AG04450 (cell line): Measurements from ENCODE around the gene SIM2. TPM values are rescaled to one million over a fixed set of nuclear protein-coding genes. Genes with fewer than 3 reads are reported as not detected.

Source experiments
- CTCF ChIA-PET: fragments of 300-600, 350-600 bp; formaldehyde crosslinking; extraction: SDS; loops from one replicate; lab custom pipeline; 2022; ENCODE audit warnings: antibody characterized with exemption, inconsistent platforms; lab: Charles Lee
- POLR2A ChIA-PET: fragments of 350-600 bp; formaldehyde crosslinking; extraction: SDS; loops from one replicate; lab custom pipeline; 2021; ENCODE audit warnings: antibody characterized with exemption, inconsistent platforms; lab: Yijun Ruan, JAX
- DNase-seq: peaks from one replicate; pipeline ENCODE4 v3.0.0-alpha.2; 2011; ENCODE audit warnings: low read depth, low spot score
- H3K27ac ChIP-seq: one replicate; pipeline ENCODE4 v1.5.1; 2012; ENCODE audit warnings: low read depth, low read length, control low read depth
- H3K27me3 ChIP-seq: one replicate; pipeline ENCODE4 v1.6.0; 2012; ENCODE audit warnings: low read length; ENCODE audit not compliant: control insufficient read depth, insufficient read depth
- H3K4me3 ChIP-seq: 2 replicates; pipeline ENCODE4 v1.5.1; 2011; ENCODE audit warnings: mild to moderate bottlenecking, low read depth, low read length, control low read depth
- H3K9me3 ChIP-seq: 2 replicates; pipeline ENCODE4 v1.5.1; 2012; ENCODE audit warnings: low read length; ENCODE audit not compliant: control insufficient read depth, insufficient read depth
- polyA plus RNA-seq: library from polyadenylated mRNA; depleted of rRNA; stranded (reverse); fragments of >200 nt; gene quantifications from 2 replicates; pipeline ENCODE4 v1.2.3, GENCODE V29; 2011
- TF ChIP-seq, protein P1 (sequence below): IDR thresholded peaks from 2 replicates; pipeline ENCODE4 v1.5.1; 2011; ENCODE audit warnings: low read depth, low read length, control low read depth, inconsistent platforms

Gene SIM2
- polyA plus RNA-seq, 1 experiment = 0.46 TPM

DNA sequence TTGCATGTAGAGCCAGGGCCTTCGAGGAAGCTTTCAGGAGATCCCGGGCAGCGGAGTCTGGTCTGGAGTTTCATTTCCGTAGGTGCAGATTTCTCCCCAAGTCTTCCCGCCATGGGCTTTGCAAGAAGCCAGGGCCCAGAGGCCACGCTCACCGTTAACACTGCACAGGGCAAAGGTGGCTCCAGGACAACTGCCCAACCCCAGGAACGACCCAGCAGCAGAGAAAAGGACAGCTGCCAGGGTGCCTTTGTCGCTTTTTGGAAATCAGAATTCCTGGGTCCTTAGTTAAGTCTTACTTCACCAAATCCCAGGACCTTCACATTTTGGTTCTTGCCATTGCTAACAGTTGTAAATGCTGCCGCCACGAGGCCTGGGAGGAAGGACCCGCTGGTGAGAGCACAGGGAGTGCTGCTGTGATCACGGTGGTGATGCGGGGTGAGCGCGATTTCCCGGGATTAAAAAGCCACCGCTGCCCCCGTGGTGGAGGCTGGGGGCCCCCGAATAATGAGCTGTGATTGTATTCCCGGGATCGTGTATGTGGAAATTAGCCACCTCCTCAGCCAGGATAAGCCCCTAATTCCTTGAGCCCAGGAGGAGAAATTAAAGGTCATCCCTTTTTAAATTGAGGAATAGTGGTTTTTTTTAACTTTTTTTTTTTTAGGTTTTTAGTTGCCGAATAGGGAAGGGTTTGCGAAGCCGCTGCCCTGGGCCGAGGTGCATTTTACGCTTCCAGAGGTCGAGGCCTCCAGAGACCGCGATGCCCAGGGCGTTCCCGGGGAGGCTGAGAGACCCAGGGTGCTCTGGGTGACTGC is 8.2 kb downstream of the SIM2 start:
- CTCF ChIA-PET = no interaction called here
- Histone ChIP-seq H3K27ac (no peak overlapping the region), H3K4me3 (no peak overlapping the region), H3K27me3 (peaks cover 96% of the 10 kb centered on the region), H3K9me3 (peaks cover 4% of the 10 kb centered on the region; the same call in 1 of the 2 replicates)
- no peak for DNase-seq
- POLR2A ChIA-PET = no interaction called here
- TF ChIP-seq, protein P1, sequence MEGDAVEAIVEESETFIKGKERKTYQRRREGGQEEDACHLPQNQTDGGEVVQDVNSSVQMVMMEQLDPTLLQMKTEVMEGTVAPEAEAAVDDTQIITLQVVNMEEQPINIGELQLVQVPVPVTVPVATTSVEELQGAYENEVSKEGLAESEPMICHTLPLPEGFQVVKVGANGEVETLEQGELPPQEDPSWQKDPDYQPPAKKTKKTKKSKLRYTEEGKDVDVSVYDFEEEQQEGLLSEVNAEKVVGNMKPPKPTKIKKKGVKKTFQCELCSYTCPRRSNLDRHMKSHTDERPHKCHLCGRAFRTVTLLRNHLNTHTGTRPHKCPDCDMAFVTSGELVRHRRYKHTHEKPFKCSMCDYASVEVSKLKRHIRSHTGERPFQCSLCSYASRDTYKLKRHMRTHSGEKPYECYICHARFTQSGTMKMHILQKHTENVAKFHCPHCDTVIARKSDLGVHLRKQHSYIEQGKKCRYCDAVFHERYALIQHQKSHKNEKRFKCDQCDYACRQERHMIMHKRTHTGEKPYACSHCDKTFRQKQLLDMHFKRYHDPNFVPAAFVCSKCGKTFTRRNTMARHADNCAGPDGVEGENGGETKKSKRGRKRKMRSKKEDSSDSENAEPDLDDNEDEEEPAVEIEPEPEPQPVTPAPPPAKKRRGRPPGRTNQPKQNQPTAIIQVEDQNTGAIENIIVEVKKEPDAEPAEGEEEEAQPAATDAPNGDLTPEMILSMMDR = peak; percentile 23

DNA sequence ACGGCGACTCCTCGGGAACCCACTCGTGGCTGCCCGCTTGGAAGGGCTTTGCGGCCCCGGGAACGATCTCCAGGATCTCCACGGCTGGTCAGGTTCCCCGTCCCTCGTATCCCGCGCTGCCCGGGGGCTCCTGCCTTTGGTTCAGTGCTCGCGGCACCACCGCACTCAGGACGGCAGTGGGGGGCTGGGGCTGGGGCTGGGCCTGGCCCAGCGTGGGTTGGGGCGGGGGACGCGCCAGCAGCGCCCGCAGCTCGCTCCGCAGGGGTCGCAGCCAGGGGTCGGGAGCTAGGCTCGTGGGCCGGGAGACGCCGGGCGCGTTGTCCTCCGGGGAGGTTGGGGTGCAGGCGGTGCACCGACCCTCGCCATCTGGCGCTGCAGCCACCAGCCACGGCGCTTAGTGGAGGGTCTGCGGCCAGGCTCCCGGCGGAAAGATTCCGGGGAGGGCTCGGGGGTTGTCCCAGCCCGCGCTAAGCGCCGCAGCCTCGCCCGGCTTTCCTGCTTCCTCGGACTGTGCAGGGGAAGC is 8.9 kb downstream of the SIM2 start:
- ChIA-PET POLR2A (interaction anchor here (0.6 kb wide), 1 partner anchor 241 kb away, joined by 7 read pairs; no protein-coding TSS in a partner anchor), CTCF (no interaction called here)
- H3K4me3 ChIP-seq = no peak overlapping the region
- TF ChIP-seq, protein P1 = no peak
- peaks cover 95% of the 10 kb centered on the region for H3K27me3 ChIP-seq
- peaks cover 4% of the 10 kb centered on the region; the same call in 1 of the 2 replicates for H3K9me3 ChIP-seq
- no peak overlapping the region for H3K27ac ChIP-seq
- no peak for DNase-seq

DNA sequence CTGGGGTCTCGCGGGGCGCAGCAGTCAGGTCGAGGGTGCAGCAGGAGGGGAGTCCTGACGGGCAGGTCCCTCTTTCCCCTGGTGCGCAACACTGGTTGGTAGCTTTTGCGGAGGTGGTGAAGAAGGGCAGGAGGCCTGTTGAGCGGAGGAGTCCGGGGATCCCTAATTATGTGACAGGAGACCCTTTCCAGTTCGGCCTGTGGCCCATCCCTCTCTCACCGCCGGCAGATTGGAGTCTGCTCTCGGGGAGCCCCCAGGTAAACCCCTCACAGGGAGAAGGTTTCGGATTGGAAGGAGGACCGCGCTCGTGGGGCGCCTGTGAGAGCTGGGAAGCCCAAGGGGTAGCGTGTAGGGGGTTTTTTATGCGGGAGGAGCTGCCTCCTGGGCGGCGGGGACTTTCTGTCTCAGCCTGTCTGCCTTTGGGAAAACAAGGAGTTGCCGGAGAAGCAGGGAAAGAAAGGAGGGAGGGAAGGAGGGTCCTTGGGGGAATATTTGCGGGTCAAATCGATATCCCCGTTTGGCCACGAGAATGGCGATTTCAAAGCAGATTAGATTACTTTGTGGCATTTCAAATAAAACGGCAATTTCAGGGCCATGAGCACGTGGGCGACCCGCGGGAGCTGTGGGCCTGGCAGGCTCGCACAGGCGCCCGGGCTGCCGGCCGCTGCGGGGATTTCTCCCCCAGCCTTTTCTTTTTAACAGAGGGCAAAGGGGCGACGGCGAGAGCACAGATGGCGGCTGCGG is 9.5 kb downstream of the SIM2 start:
- POLR2A ChIA-PET = interaction anchor here (0.6 kb wide), 1 partner anchor 240 kb away, joined by 7 read pairs; no protein-coding TSS in a partner anchor
- peaks cover 93% of the 10 kb centered on the region for H3K27me3 ChIP-seq

DNA sequence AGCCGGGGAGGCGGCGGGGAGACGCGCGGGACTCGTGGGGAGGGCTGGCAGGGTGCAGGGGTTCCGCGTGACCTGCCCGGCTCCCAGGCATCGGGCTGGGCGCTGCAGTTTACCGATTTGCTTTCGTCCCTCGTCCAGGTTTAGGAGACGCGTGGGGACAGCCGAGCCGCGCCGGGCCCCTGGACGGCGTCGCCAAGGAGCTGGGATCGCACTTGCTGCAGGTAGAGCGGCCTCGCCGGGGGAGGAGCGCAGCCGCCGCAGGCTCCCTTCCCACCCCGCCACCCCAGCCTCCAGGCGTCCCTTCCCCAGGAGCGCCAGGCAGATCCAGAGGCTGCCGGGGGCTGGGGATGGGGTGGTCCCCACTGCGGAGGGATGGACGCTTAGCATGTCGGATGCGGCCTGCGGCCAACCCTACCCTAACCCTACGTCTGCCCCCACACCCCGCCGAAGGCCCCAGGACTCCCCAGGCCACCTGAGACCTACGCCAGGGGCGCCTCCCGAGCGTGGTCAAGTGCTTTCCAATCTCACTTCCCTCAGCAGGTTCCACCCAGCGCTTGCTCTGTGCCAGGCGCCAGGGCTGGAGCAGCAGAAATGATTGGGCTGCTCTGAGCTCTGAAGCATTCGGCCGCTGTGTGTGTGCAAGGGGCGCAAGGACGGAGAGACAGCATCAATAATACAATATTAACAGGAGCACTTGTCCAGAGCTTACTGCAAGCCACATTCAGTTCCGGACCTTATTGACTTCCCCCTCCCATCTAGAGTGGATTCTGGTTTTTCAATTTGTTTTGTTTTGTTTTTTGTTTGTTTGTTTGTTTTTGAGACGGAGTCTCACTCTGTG is 10.3 kb downstream of the SIM2 start:
- DNase-seq = no peak
- H3K9me3 ChIP-seq = peaks cover 4% of the 10 kb centered on the region; the same call in 1 of the 2 replicates
- H3K27ac ChIP-seq = no peak overlapping the region
- TF ChIP-seq, protein P1 = no peak
- ChIA-PET CTCF (interaction anchor here (0.6 kb wide), 1 partner anchor 208 kb away, joined by 3 read pairs; no protein-coding TSS in a partner anchor), POLR2A (no interaction called here)
- no peak overlapping the region for H3K4me3 ChIP-seq
- peaks cover 93% of the 10 kb centered on the region for H3K27me3 ChIP-seq

More for the DNA sequence above, 9.5 kb downstream of the SIM2 start:
- DNase-seq = no peak
- Histone ChIP-seq H3K9me3 (peaks cover 4% of the 10 kb centered on the region; the same call in 1 of the 2 replicates), H3K4me3 (no peak overlapping the region), H3K27ac (no peak overlapping the region)
- TF ChIP-seq, protein P1 = no peak
- CTCF ChIA-PET = no interaction called here
